Stimulated activated naive CD4-positive, alpha-beta T cell treated with Interleukin-2 at 50 U/mL for 16 hours (primary cell): ENCODE measurements around the gene IRAK1.
"Not testable (repeated sequence)": the region's sequence is repeated elsewhere in the genome, so short reads cannot be mapped to it uniquely, and the experiment has no call there.

ENCODE experiments used
- DNase-seq: peaks from one replicate; lab custom pipeline; 2025; lab: John Stamatoyannopoulos, UW

Gene IRAK1

GRCh38 chrX:153994398-153994797 lies 25.3 kb downstream of the IRAK1 start:
- DNase-seq: not testable (repeated sequence)

DNA sequence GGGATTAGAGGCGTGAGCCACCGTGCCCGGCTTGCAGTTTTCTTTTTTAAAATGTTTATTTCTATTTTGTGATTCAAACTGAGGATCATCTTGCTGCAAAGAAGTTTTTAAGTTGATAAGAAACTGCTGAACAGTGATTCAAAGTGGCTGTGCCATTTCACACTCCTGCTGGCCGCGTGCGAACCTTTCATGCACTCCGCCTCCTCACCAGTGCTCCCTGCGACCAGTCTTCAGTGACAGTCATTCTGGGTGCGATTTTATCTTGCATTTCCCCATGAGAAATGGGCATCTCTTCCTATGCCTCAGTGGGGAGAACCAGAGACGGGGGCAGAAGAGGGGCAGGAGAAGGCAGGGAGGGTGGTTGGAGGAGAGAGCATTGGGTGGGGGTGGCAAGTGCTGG lies 25.7 kb downstream of the IRAK1 start:
- no peak for DNase-seq

DNA sequence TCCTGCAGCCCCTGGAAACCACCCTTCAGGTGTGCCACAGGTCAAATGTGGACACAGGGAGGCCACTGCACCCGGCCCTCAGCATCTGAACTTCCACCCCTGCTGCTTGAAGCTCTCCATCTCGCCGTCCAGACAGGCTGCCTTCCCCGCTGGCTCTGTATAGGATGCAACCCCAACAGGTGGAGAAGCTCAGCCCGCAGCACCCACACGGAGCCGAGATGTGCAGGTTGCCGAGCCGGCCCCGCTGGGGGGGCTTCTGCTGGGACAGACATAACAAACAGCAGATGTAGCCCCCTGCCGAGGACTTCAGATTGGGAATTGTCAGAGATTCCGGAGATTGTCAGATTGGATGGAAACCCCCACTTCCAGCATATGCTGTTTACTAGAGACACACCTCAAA lies 26.6 kb downstream of the IRAK1 start:
- no peak for DNase-seq

DNA sequence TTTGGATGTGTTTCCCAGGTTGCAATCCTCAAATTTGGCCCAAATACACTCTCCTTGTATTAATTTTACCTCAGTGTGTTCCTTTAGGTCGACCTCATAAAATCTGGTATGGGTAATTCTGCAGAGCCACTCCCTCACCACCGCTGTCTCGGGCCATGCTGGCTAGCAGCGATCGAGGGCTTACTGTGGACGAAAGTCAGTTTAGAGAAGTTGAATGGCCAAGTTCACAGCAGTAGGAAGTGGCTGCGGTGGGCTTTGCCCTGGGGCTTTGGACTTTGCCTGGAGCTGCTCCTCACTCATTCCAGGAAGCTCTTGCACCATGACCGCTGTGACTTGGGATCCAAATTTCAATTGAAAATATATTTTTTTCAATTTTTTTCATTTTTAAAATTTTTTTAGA lies 27.5 kb downstream of the IRAK1 start:
- no peak for DNase-seq

- DNase-seq: no peak
These were observed 28.6 kb downstream of the IRAK1 start for GRCh38 chrX:153991013-153991580.

DNA sequence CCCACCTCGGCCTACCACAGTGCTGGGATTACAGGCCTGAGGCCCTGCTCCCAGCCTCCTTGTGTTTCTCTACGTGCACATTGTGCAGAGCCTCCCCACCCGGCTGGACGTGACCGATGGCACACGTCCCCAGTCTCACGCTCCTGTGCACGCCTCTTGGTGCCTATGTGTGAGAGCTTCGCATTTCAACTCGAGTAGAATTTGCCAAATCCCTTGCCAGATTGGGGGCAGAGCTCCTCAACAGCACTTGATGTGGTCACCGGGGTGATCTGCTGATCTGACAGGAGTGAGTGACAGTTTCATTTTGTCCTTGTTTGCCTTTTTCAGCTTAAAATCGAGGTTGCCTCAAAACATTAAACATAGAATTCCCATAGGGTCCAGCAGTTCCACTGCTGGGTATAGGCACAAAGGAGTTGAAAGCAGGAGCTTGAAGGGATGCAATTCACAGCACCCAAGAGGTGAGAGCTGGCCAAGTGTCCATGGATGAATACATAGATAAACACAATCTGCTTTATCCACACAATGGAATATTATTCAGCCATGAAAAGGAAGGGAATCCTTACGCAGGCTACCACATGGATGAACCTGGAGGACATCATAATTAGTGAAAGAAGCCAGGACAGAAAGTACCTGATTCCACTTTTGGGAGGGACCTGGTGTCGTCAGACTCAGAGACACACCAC lies 29.6 kb downstream of the IRAK1 start:
- no peak for DNase-seq

DNA sequence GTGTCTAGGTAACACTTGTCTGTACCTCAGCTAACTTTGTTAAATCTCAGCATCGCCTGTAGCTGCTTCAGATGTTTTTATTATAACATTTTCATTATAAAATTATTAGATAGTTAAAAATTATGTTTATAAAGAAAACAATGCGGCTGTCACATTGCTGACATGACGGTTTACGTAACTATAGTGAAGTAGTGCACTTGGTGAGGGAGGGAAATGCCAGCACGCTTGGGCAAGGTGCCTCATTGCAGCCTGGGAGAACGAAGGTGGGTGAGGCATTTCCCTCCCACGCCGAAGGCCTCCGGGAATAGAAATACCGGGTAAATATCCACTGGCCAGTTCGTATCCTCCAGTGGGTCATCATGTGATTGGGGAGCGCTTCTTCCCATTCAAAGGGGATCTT lies 31.2 kb downstream of the IRAK1 start:
- DNase-seq: no peak

DNA sequence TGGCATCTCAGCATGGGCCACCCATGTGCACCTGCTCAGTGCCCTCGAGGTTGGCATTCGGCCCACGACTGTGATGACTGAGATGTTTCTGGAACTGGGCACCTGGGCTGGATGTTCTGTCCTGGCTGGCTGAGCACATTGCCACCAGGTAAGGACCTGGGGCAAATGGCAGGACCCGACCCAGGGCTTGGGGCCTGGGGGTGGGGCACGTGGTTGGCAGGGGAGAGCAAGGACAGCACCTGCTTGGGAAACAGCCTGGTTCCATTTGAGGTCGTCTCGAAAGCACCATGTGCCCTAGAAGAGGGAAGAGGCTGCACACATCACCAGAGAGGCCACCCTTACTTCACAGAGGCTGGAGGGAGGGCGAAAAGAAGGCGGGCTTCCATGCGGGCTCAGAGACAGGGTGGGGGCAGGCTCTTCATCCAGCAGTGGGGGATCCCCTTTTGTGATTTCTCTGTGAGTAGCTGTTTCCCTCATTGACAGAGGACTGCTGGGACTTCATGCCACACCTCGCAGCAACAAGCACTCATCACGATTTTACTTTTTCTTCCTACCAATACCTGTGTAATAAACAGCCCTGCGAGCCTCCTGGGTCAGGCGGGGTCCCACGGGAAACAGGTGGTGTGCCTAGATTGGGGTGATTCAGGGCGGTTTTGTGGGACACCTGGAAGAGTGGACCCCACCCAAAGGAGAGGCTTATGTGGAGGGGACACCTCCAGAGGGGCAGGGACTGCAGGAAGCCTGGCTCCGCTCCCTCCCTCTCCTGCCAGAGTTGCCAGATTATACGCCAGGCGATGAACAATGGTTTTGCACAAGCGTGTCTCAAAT lies 35.1 kb downstream of the IRAK1 start:
- DNase-seq: peak; percentile 40

DNA sequence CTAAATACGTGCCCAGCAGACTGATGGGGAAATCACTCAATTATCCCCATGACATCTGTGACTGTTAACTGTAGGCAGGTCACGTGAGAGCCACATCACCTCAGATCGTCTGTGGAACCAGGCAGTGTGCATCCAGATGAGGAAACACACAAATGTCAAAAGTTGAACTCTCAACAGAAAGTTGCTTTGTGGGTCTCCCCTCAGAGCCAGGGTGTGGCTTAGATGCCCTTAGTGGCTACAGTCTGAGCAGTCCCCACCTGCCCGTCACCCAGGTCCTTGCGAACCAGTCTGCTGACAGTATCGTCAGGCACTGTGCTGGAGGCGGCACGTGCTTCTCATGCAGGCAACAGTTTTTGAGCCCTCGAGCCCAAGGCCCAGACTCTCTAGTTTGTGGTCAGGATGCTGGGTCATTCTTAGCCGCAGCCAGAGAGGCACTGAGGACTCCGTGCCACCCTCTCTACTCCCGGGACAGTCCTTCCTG lies 36.3 kb downstream of the IRAK1 start:
- DNase-seq: no peak

- DNase-seq: peak; percentile 55
These were observed 37.8 kb downstream of the IRAK1 start for GRCh38 chrX:153981771-153982533.

DNA sequence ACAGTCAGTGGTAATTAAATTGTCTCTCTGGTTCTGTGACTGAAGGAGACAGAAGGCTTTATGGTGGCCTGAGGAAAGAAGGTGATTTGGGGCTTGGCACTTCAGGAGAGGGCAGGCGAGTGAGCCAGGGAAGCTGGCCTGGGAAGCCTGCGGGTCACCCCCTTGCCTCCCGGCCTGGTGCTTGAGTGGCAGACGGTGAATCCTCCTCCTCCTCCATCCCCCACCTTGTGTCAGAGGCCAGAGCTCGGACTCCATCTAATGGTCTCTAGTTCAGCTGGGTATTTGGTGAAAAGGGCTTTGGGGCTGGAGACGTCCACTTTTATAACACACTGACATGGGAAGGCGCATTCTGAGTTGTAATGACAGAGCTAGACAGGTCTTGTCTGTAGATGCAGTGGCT lies 38.5 kb downstream of the IRAK1 start:
- DNase-seq: no peak

DNA sequence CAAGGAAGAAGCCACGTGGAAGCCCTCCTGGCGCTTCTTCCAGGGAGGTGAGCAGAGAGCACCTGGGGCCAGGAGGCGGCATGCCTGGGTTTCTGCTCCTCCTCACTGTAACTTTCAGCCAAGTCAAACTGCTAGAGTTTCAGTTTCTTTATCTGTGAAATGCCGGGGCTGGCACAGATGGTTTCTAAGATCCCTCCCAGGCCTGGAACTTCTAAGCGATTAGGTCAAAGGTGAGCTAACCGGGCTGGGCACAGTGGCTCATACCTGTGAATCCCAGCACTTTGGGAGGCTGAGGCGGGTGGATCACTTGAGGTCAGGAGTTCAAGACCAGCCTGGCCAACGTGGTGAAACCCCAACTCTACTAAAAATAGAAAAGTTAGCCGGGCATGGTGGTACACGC lies 39.3 kb downstream of the IRAK1 start:
- peak; percentile 16 for DNase-seq

DNA sequence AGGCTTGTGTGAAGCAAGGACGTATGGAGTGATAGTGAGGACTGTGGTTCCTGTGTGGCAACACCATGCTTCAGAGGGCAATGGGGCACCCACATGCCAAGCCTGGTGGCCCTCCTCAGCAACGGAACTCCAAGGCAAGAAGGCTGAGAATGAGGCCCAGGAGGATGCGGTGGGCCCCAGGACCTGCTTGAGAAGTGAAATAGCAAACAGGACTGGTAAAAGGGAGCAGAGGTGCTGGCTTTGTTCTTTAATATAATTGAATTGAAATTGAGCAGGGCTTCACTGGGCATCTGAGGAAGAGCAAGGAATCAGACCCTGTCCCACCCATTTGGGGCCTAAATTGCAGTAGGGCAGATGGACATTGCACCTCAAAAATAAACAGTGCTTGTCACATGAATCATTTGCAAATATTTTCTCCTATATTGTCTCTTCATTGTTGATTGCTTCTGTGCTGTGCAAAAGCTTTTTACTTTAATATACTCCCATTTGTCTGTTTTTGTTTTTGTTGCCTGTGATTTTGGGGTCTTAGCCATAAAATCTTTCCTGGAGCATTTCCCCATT lies 44.9 kb downstream of the IRAK1 start:
- DNase-seq: no peak

GRCh38 chrX:153974003-153974725 lies 45.5 kb downstream of the IRAK1 start:
- no peak for DNase-seq

DNA sequence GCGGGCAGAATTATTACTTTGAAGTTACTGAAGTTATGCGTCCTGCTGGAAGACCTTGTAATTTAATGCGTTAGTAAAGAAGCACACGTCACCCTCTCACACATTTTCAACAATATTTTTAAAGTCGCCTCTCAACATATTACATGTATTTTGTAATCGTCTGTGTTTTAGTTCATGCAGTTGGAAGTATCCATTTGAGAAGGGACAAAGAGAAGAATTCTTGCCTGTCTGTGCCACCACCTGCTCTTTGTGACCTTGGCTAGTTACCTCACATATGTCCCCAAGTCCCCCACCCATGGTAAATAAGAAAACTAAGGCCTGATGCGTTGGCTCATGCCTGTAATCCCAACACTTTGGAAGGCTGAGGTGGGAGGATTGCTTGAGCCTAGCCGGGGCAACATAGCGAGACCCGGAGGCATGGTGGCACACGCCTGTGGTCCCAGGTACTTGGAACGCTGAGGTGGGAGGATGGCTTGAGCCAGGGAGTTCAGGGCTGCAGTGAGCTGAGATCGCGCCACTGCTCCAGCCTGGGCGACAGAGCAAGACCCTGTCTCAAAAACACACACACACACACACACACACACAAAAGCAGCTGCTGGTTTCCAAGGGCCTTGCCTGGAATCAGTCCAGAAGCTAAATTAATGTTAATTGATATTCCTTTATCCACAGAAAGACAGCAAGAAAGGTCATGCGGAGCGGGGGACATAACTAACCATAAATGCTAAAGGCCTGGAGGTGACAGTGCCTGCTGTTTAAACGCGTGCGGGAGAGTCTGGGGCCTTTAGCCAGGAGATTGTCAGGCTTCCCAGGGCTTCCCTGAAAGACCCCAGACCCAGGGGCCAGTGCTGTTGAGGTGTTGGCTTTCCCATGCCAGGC lies 46.3 kb downstream of the IRAK1 start:
- DNase-seq: no peak

DNA sequence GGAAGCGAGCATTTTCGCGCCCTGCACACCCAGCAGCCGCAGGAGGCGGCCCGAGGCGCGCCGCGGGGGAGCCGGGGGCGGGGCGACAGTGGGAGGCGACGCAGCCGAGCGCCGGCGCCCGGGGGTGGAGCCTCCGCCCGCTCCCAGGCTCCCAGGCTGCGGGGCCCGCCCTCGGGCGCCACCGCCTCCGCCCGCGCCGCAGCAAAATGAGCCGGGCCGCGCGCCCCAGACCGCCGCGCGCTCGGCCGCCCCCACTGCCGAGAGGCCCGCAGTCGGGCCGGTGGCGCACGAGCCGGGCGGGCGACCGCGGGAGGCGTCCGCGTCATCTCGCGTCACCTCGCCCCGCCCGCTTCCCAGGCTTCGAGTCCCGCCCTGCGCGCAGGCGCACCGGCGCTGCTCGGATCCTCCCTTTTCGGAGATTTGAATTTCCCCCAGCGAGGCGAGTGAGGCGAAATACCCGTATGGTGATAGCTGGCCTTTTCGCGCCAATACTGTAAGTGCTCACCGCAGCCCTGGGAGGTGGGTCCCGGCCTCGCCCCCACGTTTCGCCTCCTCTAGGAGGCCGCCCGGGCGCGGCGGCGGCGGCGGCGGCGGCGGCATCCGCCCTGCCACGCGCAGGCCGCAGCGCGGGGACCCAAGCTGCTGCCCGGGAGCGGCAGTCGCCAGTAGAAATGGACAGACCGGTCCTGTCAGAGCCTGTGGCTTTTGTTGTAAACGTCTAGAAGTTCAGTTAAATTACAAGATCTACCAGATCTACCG lies 47.2 kb downstream of the IRAK1 start, which contains the start of gene TMEM187:
Gene TMEM187 (plus strand): TSS at position 387 of the 759 bp plus-strand sequence. CDS start 9,309 bp downstream, outside the sequence.
- DNase-seq: peak; percentile 82

DNA sequence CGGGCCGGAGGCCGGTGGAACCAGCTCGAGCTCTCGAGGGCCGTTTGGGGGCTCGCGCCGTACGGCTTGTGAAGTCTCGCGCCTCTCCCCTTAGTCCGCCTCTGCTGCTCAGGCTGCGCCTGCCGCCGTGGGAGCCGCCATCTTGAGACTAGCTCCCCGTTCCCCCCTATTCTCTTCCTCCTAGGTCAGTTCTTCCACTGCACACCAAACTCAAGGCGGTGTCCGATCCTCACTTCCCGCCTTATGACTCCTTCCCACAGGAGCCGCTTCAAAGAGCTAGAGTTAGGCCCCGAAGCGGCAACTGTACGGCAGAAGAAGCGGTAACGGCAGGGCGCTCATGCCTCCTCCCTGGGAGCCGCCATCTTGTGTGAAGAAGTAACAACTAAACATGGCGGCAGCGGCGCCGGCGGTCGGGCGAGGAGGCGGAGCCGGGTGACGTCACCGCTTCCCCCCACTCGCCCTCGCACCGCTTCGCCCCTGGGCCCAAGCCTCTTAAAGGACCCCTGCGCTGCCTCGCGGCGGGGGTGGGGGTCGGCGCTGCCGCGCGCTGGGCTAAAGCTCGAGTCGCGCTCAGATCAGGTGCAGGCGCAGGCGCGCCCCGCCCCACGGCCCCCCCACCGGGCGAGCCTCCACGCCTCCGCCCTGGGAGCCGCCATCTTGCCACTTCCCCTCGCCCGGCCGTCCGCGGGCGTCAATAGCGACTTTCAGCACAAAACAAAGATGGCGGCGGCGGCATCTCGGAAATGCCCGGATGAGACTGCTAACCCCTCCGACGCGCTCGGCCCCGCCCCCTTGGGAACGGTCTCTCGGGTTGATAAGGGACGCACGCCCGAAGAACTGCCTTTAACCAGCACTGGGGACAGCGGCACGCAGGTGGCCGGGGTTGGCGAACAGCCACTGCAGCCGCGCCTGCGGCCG lies 48.0 kb downstream of the IRAK1 start, which contains the start of gene HCFC1:
Gene HCFC1 (minus strand): TSS at position 369 of the 918 bp plus-strand sequence. CDS start 978 bp downstream, outside the sequence.
- peak; percentile 91 for DNase-seq

- peak; percentile 85 for DNase-seq
These were observed 48.6 kb downstream of the IRAK1 start for GRCh38 chrX:153971124-153971449.
